ENCODE results near the gene QRICH1. TPM values are rescaled to one million over a fixed set of nuclear protein-coding genes. Genes with fewer than 3 reads are reported as not detected.

QRICH1 gene
- total RNA-seq, 4 donors from 2014 or later: 66.2 to 93.9 (median 82.6) TPM

- Histone ChIP-seq H3K36me3 (peaks cover 4 to 86% (median 20%) of the 10 kb centered on the region in 3 donors), H3K4me1 (no peaks in the 10 kb centered on the region), H3K4me3 (no peak overlapping the region), H3K27ac (no peak overlapping the region), H3K27me3 (no peaks in the 10 kb centered on the region), H3K9me3 (no peaks in the 10 kb centered on the region)
- TF ChIP-seq EP300 (IDR thresholded peaks at IDR 0.05): no peak
- TF ChIP-seq POLR2A (IDR thresholded peaks at IDR 0.05): no peak
- TF ChIP-seq CTCF (IDR thresholded peaks at IDR 0.05): no peak
- DNase-seq (ENCODE audit: low spot score in 2 of 2): no peak
- WGBS, 2 donors: 89 to 91% methylated on average over 7 of the region's 7 CpGs
Measured at GRCh38 chr3:49058011-49058410, 35.9 kb downstream of the QRICH1 start.

GRCh38 chr3:49057268-49057667 lies 36.6 kb downstream of the QRICH1 start:
- Histone ChIP-seq H3K27ac (no peak overlapping the region), H3K27me3 (no peaks in the 10 kb centered on the region), H3K36me3 (peaks cover 4 to 86% (median 20%) of the 10 kb centered on the region in 3 donors), H3K4me3 (no peak overlapping the region), H3K4me1 (no peaks in the 10 kb centered on the region), H3K9me3 (no peaks in the 10 kb centered on the region)
- TF ChIP-seq CTCF (IDR thresholded peaks at IDR 0.05) (no peak), POLR2A (IDR thresholded peaks at IDR 0.05) (no peak), EP300 (IDR thresholded peaks at IDR 0.05) (no peak)
- WGBS, 2 donors: 84 to 95% methylated on average over 6 to 10 of the region's 10 CpGs
- no peak for DNase-seq (ENCODE audit: low spot score in 2 of 2)

- Histone ChIP-seq H3K4me3 (no peak overlapping the region), H3K36me3 (peaks cover 4 to 80% (median 16%) of the 10 kb centered on the region in 3 donors), H3K9me3 (no peaks in the 10 kb centered on the region), H3K4me1 (no peaks in the 10 kb centered on the region), H3K27me3 (no peaks in the 10 kb centered on the region), H3K27ac (no peak overlapping the region)
- no peak for DNase-seq (ENCODE audit: low spot score in 2 of 2)
- WGBS, 2 donors: 85 to 96% methylated on average over 2 of the region's 2 CpGs
- TF ChIP-seq EP300 (IDR thresholded peaks at IDR 0.05) (no peak), POLR2A (IDR thresholded peaks at IDR 0.05) (no peak), CTCF (IDR thresholded peaks at IDR 0.05) (no peak)
Measured at GRCh38 chr3:49054344-49054862, 39.5 kb downstream of the QRICH1 start.

GRCh38 chr3:49053543-49053942 lies 40.3 kb downstream of the QRICH1 start:
- H3K27ac ChIP-seq: no peak overlapping the region
- H3K36me3 ChIP-seq: peaks cover 4 to 78% (median 16%) of the 10 kb centered on the region in 3 donors
- H3K4me1 ChIP-seq: no peaks in the 10 kb centered on the region
- no peaks in the 10 kb centered on the region for H3K27me3 ChIP-seq
- 79 to 97% methylated on average over 1 of the region's 1 CpG for WGBS, 2 donors
- no peak overlapping the region for H3K4me3 ChIP-seq
- no peak for DNase-seq (ENCODE audit: low spot score in 2 of 2)
- no peaks in the 10 kb centered on the region for H3K9me3 ChIP-seq
- TF ChIP-seq CTCF (IDR thresholded peaks at IDR 0.05) (no peak), POLR2A (IDR thresholded peaks at IDR 0.05) (no peak), EP300 (IDR thresholded peaks at IDR 0.05) (no peak)

- no peaks in the 10 kb centered on the region for H3K27me3 ChIP-seq
- WGBS, 2 donors: 82 to 87% methylated on average over 3 of the region's 3 CpGs
- peaks cover 0 to 3% (median 0%) of the 10 kb centered on the region in 4 donors for H3K4me1 ChIP-seq
- H3K9me3 ChIP-seq: no peaks in the 10 kb centered on the region
- DNase-seq (ENCODE audit: low spot score in 2 of 2): no peak
- H3K27ac ChIP-seq: no peak overlapping the region
- H3K4me3 ChIP-seq: no peak overlapping the region
- H3K36me3 ChIP-seq: peaks cover 6 to 90% (median 10%) of the 10 kb centered on the region in 3 donors
- no peak for TF ChIP-seq CTCF (IDR thresholded peaks at IDR 0.05)
- TF ChIP-seq POLR2A (IDR thresholded peaks at IDR 0.05): no peak
- no peak for TF ChIP-seq EP300 (IDR thresholded peaks at IDR 0.05)
Measured at GRCh38 chr3:49035281-49035680, 58.6 kb downstream of the QRICH1 start.
